DND-41 (cell line): ENCODE measurements around the gene RAD51B.

Source experiments
- CTCF ChIP-seq: IDR thresholded peaks from 2 replicates; pipeline ENCODE4 v1.5.1; 2012; ENCODE audit warnings: borderline replicate concordance, low read length, moderate library complexity, mild to moderate bottlenecking; ENCODE audit not compliant: poor library complexity, severe bottlenecking; ENCODE audit errors: extremely low read depth
- EZH2 ChIP-seq: IDR thresholded peaks from 3 replicates; pipeline ENCODE4 v1.6.1; 2012; ENCODE audit warnings: borderline replicate concordance, low read depth, mild to moderate bottlenecking, moderate library complexity, low read length, inconsistent platforms; ENCODE audit not compliant: severe bottlenecking

DNA sequence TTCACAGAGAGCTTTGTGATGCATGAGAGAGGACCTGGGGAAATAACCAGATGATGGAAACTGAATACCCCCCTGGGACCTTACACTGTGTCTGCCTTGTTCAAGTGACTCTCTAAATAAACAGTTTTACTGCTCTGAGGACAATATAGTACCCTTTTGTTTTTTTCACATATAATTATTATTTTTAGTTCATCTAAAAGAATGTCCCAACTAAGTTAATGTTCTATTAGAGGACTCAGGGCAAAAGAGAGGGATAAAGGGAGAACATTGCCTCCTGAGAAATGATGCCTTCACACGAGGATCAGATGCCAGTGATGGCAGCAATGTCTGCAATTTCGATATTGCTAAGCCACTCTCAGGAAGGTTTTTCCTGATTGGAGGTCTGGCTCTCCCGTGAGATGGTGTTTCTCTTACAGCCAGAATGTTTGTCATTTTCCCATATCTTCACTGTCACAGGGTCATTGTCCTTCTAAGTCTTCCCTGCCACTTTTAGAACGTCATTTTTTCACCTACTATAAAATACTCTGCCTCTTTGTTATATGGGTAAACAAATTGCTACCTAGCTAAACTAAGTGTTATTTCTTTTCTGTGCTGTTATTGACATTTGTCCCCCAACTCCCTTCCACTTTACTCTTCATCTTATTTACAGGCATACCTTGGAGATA is 201.6 kb downstream of the RAD51B start:
- TF ChIP-seq CTCF (no peak), EZH2 (no peak)
